ENCODE data around the gene SHROOM4.

DNA sequence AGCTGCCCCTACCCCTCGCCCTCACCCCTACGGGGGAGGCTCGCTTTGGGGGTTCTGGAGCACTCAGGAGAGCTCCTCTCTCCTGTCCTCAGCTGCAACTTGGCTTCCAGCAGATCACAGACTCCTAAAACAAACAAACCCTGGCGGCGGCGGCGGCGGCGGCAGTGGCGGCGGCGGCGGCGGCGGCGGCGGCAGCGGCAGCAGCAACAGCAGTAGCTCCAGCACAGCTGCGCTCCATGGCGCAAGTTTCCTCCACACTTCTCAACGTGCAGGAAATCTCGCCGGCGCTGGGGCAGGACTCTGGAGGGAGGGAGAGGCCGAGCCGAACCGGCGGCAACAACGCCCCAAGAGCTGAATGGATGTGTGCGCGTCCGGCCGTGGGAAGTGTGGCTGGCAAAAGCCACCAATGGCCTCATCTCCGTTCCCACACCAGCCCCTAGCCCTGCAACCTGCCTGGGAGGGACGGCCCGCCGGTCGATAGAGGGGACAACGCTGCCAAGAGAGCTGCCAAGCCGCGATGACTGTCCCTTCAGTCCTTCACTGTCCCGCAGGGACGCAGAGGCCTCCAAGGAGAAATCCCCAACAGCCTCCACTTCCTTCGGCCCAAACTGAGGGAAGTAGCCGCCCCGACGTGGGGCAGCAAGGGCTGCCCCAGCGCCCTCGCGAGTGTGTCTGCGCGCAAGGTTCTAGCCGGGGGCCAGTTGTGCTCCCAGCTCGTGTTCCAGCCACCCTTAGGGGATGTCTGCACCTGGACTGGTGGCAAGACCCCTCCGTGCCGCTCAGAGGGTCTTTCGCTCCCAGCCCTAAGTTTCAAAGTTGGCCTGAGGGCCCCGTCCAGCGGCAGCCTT lies 775 bp downstream of the SHROOM4 start:
- TF ChIP-seq FOXP2 (optimal IDR thresholded peaks at IDR 0.05; ENCODE audit: borderline replicate concordance, extremely low read depth, extremely low read length, insufficient read depth) (no peak), POLR2AphosphoS5 (IDR thresholded peaks at IDR 0.05; ENCODE audit: low read depth, low read length) (no peak)
- TF ChIP-seq, protein P1, sequence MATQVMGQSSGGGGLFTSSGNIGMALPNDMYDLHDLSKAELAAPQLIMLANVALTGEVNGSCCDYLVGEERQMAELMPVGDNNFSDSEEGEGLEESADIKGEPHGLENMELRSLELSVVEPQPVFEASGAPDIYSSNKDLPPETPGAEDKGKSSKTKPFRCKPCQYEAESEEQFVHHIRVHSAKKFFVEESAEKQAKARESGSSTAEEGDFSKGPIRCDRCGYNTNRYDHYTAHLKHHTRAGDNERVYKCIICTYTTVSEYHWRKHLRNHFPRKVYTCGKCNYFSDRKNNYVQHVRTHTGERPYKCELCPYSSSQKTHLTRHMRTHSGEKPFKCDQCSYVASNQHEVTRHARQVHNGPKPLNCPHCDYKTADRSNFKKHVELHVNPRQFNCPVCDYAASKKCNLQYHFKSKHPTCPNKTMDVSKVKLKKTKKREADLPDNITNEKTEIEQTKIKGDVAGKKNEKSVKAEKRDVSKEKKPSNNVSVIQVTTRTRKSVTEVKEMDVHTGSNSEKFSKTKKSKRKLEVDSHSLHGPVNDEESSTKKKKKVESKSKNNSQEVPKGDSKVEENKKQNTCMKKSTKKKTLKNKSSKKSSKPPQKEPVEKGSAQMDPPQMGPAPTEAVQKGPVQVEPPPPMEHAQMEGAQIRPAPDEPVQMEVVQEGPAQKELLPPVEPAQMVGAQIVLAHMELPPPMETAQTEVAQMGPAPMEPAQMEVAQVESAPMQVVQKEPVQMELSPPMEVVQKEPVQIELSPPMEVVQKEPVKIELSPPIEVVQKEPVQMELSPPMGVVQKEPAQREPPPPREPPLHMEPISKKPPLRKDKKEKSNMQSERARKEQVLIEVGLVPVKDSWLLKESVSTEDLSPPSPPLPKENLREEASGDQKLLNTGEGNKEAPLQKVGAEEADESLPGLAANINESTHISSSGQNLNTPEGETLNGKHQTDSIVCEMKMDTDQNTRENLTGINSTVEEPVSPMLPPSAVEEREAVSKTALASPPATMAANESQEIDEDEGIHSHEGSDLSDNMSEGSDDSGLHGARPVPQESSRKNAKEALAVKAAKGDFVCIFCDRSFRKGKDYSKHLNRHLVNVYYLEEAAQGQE (IDR thresholded peaks at IDR 0.05; ENCODE audit: insufficient read depth in 1 of 2, low read depth in 2 of 2, low read length in 2 of 2) = no peak
